DND-41 (cell line): ENCODE results near the gene SP7.
"Not testable (repeated sequence)": the region's sequence is repeated elsewhere in the genome, so short reads cannot be mapped to it uniquely, and the experiment has no call there.

Experiments
- ATAC-seq: fragments of 200-7000 bp; cut with Tn5 transposase; 3 replicates; pipeline ENCODE4 v1.9.1; 2021; ENCODE audit warnings: low read depth; ENCODE audit not compliant: insufficient read depth
- DNase-seq: peaks from one replicate; pipeline ENCODE4 v3.0.0-alpha.2; 2020
- H2AFZ ChIP-seq: 2 replicates; pipeline ENCODE4 v1.6.0; 2012; ENCODE audit warnings: low read depth, low read length
- H3K27ac ChIP-seq: 2 replicates; pipeline ENCODE4 v1.5.1; 2012; ENCODE audit warnings: low read length, inconsistent platforms
- H3K27me3 ChIP-seq: fragments of 200-600 bp; sonication (generic); 2 replicates; pipeline ENCODE4 v1.6.0; 2012; ENCODE audit warnings: low read length, mild to moderate bottlenecking, inconsistent platforms; ENCODE audit not compliant: insufficient read depth, poor library complexity
- H3K36me3 ChIP-seq: 2 replicates; pipeline ENCODE4 v1.5.1; 2012; ENCODE audit warnings: low read length, inconsistent platforms; ENCODE audit not compliant: insufficient read depth
- H3K4me1 ChIP-seq: 2 replicates; pipeline ENCODE4 v1.5.1; 2012; ENCODE audit warnings: mild to moderate bottlenecking, low read length; ENCODE audit not compliant: insufficient read depth
- H3K4me2 ChIP-seq: 2 replicates; pipeline ENCODE4 v1.6.0; 2012; ENCODE audit warnings: mild to moderate bottlenecking, moderate library complexity, low read length, inconsistent platforms; ENCODE audit not compliant: insufficient read depth
- H3K4me3 ChIP-seq, 2 experiments: fragments of 200-600 bp in 1 of 2; shearing (Covaris generic) in 1 of 2; 2 replicates each; pipeline ENCODE4 v1.5.1; 2012 to 2016; ENCODE audit warnings: inconsistent platforms in 2 of 2, low read length in 2 of 2, mild to moderate bottlenecking in 2 of 2, low read depth in 1 of 2, moderate library complexity in 1 of 2
- H3K79me2 ChIP-seq: 2 replicates; pipeline ENCODE4 v1.6.0; 2012; ENCODE audit warnings: low read length, inconsistent platforms; ENCODE audit not compliant: insufficient read depth
- H3K9ac ChIP-seq: 2 replicates; pipeline ENCODE4 v1.6.0; 2012; ENCODE audit warnings: low read depth, mild to moderate bottlenecking, inconsistent platforms, low read length, moderate library complexity
- H3K9me3 ChIP-seq: 2 replicates; pipeline ENCODE4 v1.5.1; 2012; ENCODE audit warnings: low read length, moderate library complexity, mild to moderate bottlenecking, inconsistent platforms; ENCODE audit not compliant: insufficient read depth, severe bottlenecking
- H4K20me1 ChIP-seq: 2 replicates; pipeline ENCODE4 v1.6.0; 2012; ENCODE audit warnings: low read length; ENCODE audit not compliant: insufficient read depth
- EZH2 ChIP-seq: IDR thresholded peaks from 3 replicates; pipeline ENCODE4 v1.6.1; 2012; ENCODE audit warnings: borderline replicate concordance, low read depth, mild to moderate bottlenecking, moderate library complexity, low read length, inconsistent platforms; ENCODE audit not compliant: severe bottlenecking
- TF ChIP-seq, protein P1 (sequence below): IDR thresholded peaks from 2 replicates; pipeline ENCODE4 v1.5.1; 2012; ENCODE audit warnings: borderline replicate concordance, low read length, moderate library complexity, mild to moderate bottlenecking; ENCODE audit not compliant: poor library complexity, severe bottlenecking; ENCODE audit errors: extremely low read depth

Gene SP7

DNA sequence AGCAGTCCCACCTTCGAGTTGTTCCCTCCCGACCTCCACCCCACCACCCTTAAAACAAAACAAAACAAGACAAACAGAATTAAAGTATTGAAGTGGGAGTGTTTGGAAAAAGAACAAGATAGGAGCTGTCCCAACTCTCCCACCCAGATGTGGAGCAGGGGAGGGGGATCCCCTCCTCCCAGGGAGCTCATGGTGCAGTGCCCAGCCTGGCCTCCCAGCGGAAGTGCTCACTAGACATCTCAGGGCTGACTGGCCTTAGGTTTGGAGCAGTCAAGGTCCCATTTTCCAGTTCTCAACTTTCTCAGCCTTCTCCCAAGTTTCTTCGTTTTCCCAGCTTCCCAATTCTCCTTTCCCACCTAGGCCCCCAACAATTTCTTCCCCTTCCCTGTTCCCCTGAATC lies 2.9 kb downstream of the SP7 start:
- no peak for ATAC-seq
- H3K9ac ChIP-seq, result no peak overlapping the region
- no peak overlapping the region for H2AFZ ChIP-seq
- no peak for DNase-seq
- H3K79me2 ChIP-seq, result no peaks in the 10 kb centered on the region
- H3K9me3 ChIP-seq, result no peaks in the 10 kb centered on the region
- no peaks in the 10 kb centered on the region for H3K36me3 ChIP-seq
- no peaks in the 10 kb centered on the region for H4K20me1 ChIP-seq
- H3K27ac ChIP-seq, result no peak overlapping the region
- no peak for TF ChIP-seq EZH2
- TF ChIP-seq, protein P1, sequence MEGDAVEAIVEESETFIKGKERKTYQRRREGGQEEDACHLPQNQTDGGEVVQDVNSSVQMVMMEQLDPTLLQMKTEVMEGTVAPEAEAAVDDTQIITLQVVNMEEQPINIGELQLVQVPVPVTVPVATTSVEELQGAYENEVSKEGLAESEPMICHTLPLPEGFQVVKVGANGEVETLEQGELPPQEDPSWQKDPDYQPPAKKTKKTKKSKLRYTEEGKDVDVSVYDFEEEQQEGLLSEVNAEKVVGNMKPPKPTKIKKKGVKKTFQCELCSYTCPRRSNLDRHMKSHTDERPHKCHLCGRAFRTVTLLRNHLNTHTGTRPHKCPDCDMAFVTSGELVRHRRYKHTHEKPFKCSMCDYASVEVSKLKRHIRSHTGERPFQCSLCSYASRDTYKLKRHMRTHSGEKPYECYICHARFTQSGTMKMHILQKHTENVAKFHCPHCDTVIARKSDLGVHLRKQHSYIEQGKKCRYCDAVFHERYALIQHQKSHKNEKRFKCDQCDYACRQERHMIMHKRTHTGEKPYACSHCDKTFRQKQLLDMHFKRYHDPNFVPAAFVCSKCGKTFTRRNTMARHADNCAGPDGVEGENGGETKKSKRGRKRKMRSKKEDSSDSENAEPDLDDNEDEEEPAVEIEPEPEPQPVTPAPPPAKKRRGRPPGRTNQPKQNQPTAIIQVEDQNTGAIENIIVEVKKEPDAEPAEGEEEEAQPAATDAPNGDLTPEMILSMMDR, result no peak
- H3K4me3 ChIP-seq, result no peak overlapping the region
- no peaks in the 10 kb centered on the region for H3K4me1 ChIP-seq
- peaks cover 29% of the 10 kb centered on the region for H3K27me3 ChIP-seq
- no peak overlapping the region for H3K4me2 ChIP-seq

DNA sequence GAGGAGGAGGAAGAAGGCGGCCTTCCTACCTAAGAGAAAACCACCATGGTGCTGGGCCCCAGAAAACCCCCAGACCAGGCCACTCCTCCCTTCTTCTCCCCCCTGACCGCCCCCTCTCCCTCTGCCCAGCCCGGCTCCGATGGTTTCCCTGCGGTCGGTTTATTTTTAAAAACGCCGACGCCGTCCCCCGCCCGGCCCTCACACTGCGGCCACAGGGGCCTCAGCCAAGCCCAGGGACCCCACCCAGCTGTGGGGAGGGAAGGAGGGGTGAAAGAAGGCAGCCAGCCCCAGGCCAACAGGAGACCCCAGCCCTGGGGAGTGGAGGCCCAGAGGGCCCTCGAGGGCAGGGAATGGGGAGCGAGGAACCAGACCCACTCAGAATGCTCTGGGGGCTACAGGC lies 3.4 kb downstream of the SP7 start:
- Histone ChIP-seq H3K79me2 (no peaks in the 10 kb centered on the region), H3K27ac (no peak overlapping the region), H4K20me1 (no peaks in the 10 kb centered on the region), H2AFZ (no peak overlapping the region), H3K4me2 (no peak overlapping the region), H3K9ac (no peak overlapping the region), H3K9me3 (no peaks in the 10 kb centered on the region), H3K4me3 (no peak overlapping the region), H3K4me1 (no peaks in the 10 kb centered on the region), H3K36me3 (no peaks in the 10 kb centered on the region), H3K27me3 (peaks cover 24% of the 10 kb centered on the region)
- DNase-seq (no peak), ATAC-seq (no peak)
- TF ChIP-seq, protein P1, result no peak
- no peak for TF ChIP-seq EZH2

DNA sequence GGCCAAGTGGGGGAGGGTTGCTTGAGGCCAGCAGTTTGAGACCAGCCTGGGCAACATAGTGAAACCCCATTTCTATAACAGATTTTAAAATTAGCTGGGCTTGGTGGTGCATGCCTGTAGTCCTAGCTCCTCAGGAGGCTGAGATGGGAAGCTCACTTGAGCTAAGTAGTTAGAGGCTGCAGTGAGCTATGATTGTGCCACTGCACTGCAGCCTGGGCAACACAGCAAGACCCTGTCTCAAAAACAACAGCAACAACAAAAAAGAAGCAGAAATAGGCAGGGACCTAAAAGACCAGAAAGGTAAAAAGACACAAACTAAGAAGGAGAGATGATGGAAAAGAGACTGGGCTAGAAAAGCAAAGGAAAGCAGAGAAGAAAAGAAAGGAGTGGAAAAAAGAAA lies 3.8 kb downstream of the SP7 start:
- H3K36me3 ChIP-seq, H3K4me1 ChIP-seq, H3K79me2 ChIP-seq, H4K20me1 ChIP-seq, H2AFZ ChIP-seq, DNase-seq, ATAC-seq, H3K4me2 ChIP-seq, H3K9me3 ChIP-seq, H3K9ac ChIP-seq, H3K4me3 ChIP-seq, H3K27ac ChIP-seq: not testable (repeated sequence)
- H3K27me3 ChIP-seq, result peaks cover 20% of the 10 kb centered on the region

GRCh38 chr12:53330671-53331070 lies 5.5 kb downstream of the SP7 start:
- Histone ChIP-seq H3K36me3 (no peaks in the 10 kb centered on the region), H3K9me3 (no peaks in the 10 kb centered on the region), H3K4me2 (no peak overlapping the region), H3K27ac (no peak overlapping the region), H3K4me1 (peaks cover 3% of the 10 kb centered on the region), H3K4me3 (no peak overlapping the region), H2AFZ (no peak overlapping the region), H3K27me3 (peaks cover 6% of the 10 kb centered on the region), H3K79me2 (no peaks in the 10 kb centered on the region), H4K20me1 (no peaks in the 10 kb centered on the region), H3K9ac (no peak overlapping the region)
- DNase-seq (no peak), ATAC-seq (no peak)
- TF ChIP-seq EZH2, result no peak
- TF ChIP-seq, protein P1, result no peak
